Left lobe of liver (tissue), 2 donors: ENCODE data around the gene PFN2. TPM values are rescaled to one million over a fixed set of nuclear protein-coding genes. Genes with fewer than 3 reads are reported as not detected.

Experiments used
- ATAC-seq: fragments of 200-7000 bp; cut with Tn5 transposase; one replicate; pipeline ENCODE4 v1.9.1; 2020; ENCODE audit warnings: mild to moderate bottlenecking, moderate library complexity
- DNase-seq: peaks from one replicate; pipeline ENCODE4 v3.0.0-alpha.2; 2020; ENCODE audit warnings: low spot score
- total RNA-seq: library from RNA; stranded (reverse); gene quantifications from one replicate; pipeline ENCODE4 v1.2.1, GENCODE V29; 2021
- donor health status: DM: no; HTN: no; CAD: no; lungs with moderate emphysema.
- donor health status: DM: no; HTN: yes; CAD: no.

Gene PFN2
- total RNA-seq, 1 donor from 2014 or later: 7.5 TPM

- DNase-seq (no peak), ATAC-seq (no peak)
Observed at GRCh38 chr3:149933008-149933407, 37.7 kb downstream of the PFN2 start.

GRCh38 chr3:149920119-149920518, 50.6 kb downstream of the PFN2 start:
- DNase-seq (no peak), ATAC-seq (no peak)

- no peak for DNase-seq
- no peak for ATAC-seq
Observed at GRCh38 chr3:149919509-149919908, 51.2 kb downstream of the PFN2 start.

- DNase-seq (no peak), ATAC-seq (no peak)
Observed at GRCh38 chr3:149917124-149917667, 53.5 kb downstream of the PFN2 start.

Other genes with a start within 250 kb of the PFN2 start
- 9.5 TPM for gene COMMD2, start 218.4 kb downstream of the PFN2 start, total RNA-seq
- not detected for gene ANKUB1, start 178.3 kb downstream of the PFN2 start, total RNA-seq
- 36.7 TPM for gene RNF13, start 157.7 kb downstream of the PFN2 start, total RNA-seq